ENCODE data around the gene HAUS2. TPM values are rescaled to one million over a fixed set of nuclear protein-coding genes. Genes with fewer than 3 reads are reported as not detected.

The HAUS2 gene
- total RNA-seq, 1 experiment from 2014 or later: 43.5 TPM

DNA sequence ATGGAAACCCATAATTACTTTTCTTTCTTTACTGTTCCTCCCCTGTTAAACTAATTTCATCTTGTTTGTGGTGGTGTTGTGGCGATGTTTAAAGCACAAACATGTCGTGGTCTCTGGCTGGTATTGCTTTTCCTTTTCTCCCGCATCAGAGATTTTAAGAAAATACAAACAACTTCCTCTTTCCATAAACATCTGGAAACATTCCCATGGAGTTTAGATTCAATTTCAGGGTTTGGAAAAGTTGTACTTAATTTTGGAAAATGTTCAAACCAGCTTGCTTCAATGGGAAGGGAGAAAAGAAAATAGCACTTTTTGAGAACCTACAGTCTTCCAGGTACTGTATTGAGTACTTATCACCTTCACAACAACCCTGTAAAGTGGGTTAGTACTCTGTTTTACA, 57.2 kb downstream of the HAUS2 start:
- no peak overlapping the region for H3K9ac ChIP-seq (ENCODE audit: low read length)
- H3K9me2 ChIP-seq (replicated peaks; ENCODE audit: insufficient read depth, low read length): no peaks in the 10 kb centered on the region
- no peaks in the 10 kb centered on the region for H3K79me2 ChIP-seq (ENCODE audit: low read length)
- no peaks in the 10 kb centered on the region for H3K27me3 ChIP-seq (ENCODE audit: low read length)
- no peaks in the 10 kb centered on the region for H3K36me3 ChIP-seq (ENCODE audit: insufficient read depth, low read length)
- no peak overlapping the region for H2AFZ ChIP-seq (ENCODE audit: low read length)
- peaks cover 30% of the 10 kb centered on the region for H3K4me1 ChIP-seq (ENCODE audit: low read length)
- no peak overlapping the region for H3K4me3 ChIP-seq (ENCODE audit: low read length)
- H3K4me2 ChIP-seq (ENCODE audit: low read depth, low read length, poor library complexity, severe bottlenecking): no peak overlapping the region
- H4K20me1 ChIP-seq (ENCODE audit: insufficient read depth, low read depth, low read length): no peaks in the 10 kb centered on the region
- no peak overlapping the region for H3K27ac ChIP-seq (ENCODE audit: low read length)
- no peak for DNase-seq
- H3K9me3 ChIP-seq (ENCODE audit: low read length): peaks cover 7% of the 10 kb centered on the region; the same call in 1 of the 2 replicates

DNA sequence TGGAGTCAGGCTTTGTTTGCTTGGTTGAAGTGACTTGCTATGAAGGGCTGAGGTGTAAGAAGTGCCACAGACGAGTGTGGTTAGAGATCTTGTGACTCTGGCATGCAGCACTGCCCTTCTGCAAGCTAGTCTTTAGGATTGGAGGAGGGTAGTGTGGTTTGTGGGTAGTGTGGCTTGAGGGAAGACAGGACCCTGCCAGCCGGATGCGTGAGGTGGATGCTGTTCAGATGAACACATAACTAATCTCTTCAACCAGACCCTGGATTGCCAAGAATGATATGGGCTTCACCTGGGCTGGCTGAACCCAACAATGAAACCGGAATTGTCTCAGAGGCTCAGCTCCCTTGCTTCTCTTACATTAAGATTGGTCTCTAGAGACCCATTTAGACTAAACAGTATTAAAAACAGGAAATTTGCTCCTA, 59.5 kb downstream of the HAUS2 start:
- no peaks in the 10 kb centered on the region for H3K36me3 ChIP-seq (ENCODE audit: insufficient read depth, low read length)
- H3K27ac ChIP-seq (ENCODE audit: low read length): no peak overlapping the region
- no peaks in the 10 kb centered on the region for H3K9me3 ChIP-seq (ENCODE audit: low read length)
- H3K4me3 ChIP-seq (ENCODE audit: low read length): no peak overlapping the region
- H4K20me1 ChIP-seq (ENCODE audit: insufficient read depth, low read depth, low read length): no peaks in the 10 kb centered on the region
- H3K27me3 ChIP-seq (ENCODE audit: low read length): no peaks in the 10 kb centered on the region
- H3K9me2 ChIP-seq (replicated peaks; ENCODE audit: insufficient read depth, low read length): no peaks in the 10 kb centered on the region
- peak overlapping the region; percentile 11; the same call in 1 of the 2 replicates for H3K9ac ChIP-seq (ENCODE audit: low read length)
- H3K4me2 ChIP-seq (ENCODE audit: low read depth, low read length, poor library complexity, severe bottlenecking): peak overlapping the region; percentile 38
- DNase-seq: peak; percentile 41
- no peak overlapping the region for H2AFZ ChIP-seq (ENCODE audit: low read length)
- H3K4me1 ChIP-seq (ENCODE audit: low read length): peaks cover 25% of the 10 kb centered on the region
- no peaks in the 10 kb centered on the region for H3K79me2 ChIP-seq (ENCODE audit: low read length)

- H3K9ac ChIP-seq (ENCODE audit: low read length): no peak overlapping the region
- H3K4me3 ChIP-seq (ENCODE audit: low read length): no peak overlapping the region
- no peaks in the 10 kb centered on the region for H3K79me2 ChIP-seq (ENCODE audit: low read length)
- no peaks in the 10 kb centered on the region for H3K36me3 ChIP-seq (ENCODE audit: insufficient read depth, low read length)
- no peaks in the 10 kb centered on the region for H4K20me1 ChIP-seq (ENCODE audit: insufficient read depth, low read depth, low read length)
- DNase-seq: no peak
- H3K4me1 ChIP-seq (ENCODE audit: low read length): peaks cover 25% of the 10 kb centered on the region
- no peaks in the 10 kb centered on the region for H3K27me3 ChIP-seq (ENCODE audit: low read length)
- no peaks in the 10 kb centered on the region for H3K9me3 ChIP-seq (ENCODE audit: low read length)
- H3K9me2 ChIP-seq (replicated peaks; ENCODE audit: insufficient read depth, low read length): no peaks in the 10 kb centered on the region
- no peak overlapping the region for H3K27ac ChIP-seq (ENCODE audit: low read length)
- peak overlapping the region; percentile 33; the same call in 1 of the 2 replicates for H2AFZ ChIP-seq (ENCODE audit: low read length)
- peak overlapping the region; percentile 38 for H3K4me2 ChIP-seq (ENCODE audit: low read depth, low read length, poor library complexity, severe bottlenecking)
Measured at GRCh38 chr15:42608752-42609488, 60.3 kb downstream of the HAUS2 start.

GRCh38 chr15:42611532-42611931, 62.9 kb downstream of the HAUS2 start:
- no peaks in the 10 kb centered on the region for H3K27me3 ChIP-seq (ENCODE audit: low read length)
- H3K4me2 ChIP-seq (ENCODE audit: low read depth, low read length, poor library complexity, severe bottlenecking): no peak overlapping the region
- no peak overlapping the region for H3K4me3 ChIP-seq (ENCODE audit: low read length)
- DNase-seq: no peak
- H3K36me3 ChIP-seq (ENCODE audit: insufficient read depth, low read length): no peaks in the 10 kb centered on the region
- H3K9me2 ChIP-seq (replicated peaks; ENCODE audit: insufficient read depth, low read length): no peaks in the 10 kb centered on the region
- H3K4me1 ChIP-seq (ENCODE audit: low read length): peaks cover 13% of the 10 kb centered on the region
- H2AFZ ChIP-seq (ENCODE audit: low read length): no peak overlapping the region
- H3K9ac ChIP-seq (ENCODE audit: low read length): no peak overlapping the region
- no peaks in the 10 kb centered on the region for H3K79me2 ChIP-seq (ENCODE audit: low read length)
- H4K20me1 ChIP-seq (ENCODE audit: insufficient read depth, low read depth, low read length): no peaks in the 10 kb centered on the region
- no peak overlapping the region for H3K27ac ChIP-seq (ENCODE audit: low read length)
- no peaks in the 10 kb centered on the region for H3K9me3 ChIP-seq (ENCODE audit: low read length)

- Histone ChIP-seq H3K27me3 (ENCODE audit: low read length) (no peaks in the 10 kb centered on the region), H3K4me3 (ENCODE audit: low read length) (no peak overlapping the region), H3K4me1 (ENCODE audit: low read length) (peaks cover 13% of the 10 kb centered on the region), H3K9me3 (ENCODE audit: low read length) (no peaks in the 10 kb centered on the region), H3K27ac (ENCODE audit: low read length) (no peak overlapping the region), H3K79me2 (ENCODE audit: low read length) (no peaks in the 10 kb centered on the region), H3K9ac (ENCODE audit: low read length) (no peak overlapping the region), H3K9me2 (replicated peaks; ENCODE audit: insufficient read depth, low read length) (no peaks in the 10 kb centered on the region), H3K4me2 (ENCODE audit: low read depth, low read length, poor library complexity, severe bottlenecking) (no peak overlapping the region), H2AFZ (ENCODE audit: low read length) (no peak overlapping the region), H3K36me3 (ENCODE audit: insufficient read depth, low read length) (no peaks in the 10 kb centered on the region), H4K20me1 (ENCODE audit: insufficient read depth, low read depth, low read length) (no peaks in the 10 kb centered on the region)
- DNase-seq: no peak
Measured at GRCh38 chr15:42612367-42612912, 63.8 kb downstream of the HAUS2 start.

GRCh38 chr15:42616107-42616506, 67.5 kb downstream of the HAUS2 start:
- no peak overlapping the region for H3K27ac ChIP-seq (ENCODE audit: low read length)
- H3K36me3 ChIP-seq (ENCODE audit: insufficient read depth, low read length): no peaks in the 10 kb centered on the region
- no peak for DNase-seq
- H3K9me3 ChIP-seq (ENCODE audit: low read length): no peaks in the 10 kb centered on the region
- no peaks in the 10 kb centered on the region for H3K27me3 ChIP-seq (ENCODE audit: low read length)
- no peak overlapping the region for H3K4me2 ChIP-seq (ENCODE audit: low read depth, low read length, poor library complexity, severe bottlenecking)
- H2AFZ ChIP-seq (ENCODE audit: low read length): no peak overlapping the region
- H3K4me3 ChIP-seq (ENCODE audit: low read length): no peak overlapping the region
- no peaks in the 10 kb centered on the region for H4K20me1 ChIP-seq (ENCODE audit: insufficient read depth, low read depth, low read length)
- H3K9me2 ChIP-seq (replicated peaks; ENCODE audit: insufficient read depth, low read length): no peaks in the 10 kb centered on the region
- no peaks in the 10 kb centered on the region for H3K79me2 ChIP-seq (ENCODE audit: low read length)
- no peaks in the 10 kb centered on the region for H3K4me1 ChIP-seq (ENCODE audit: low read length)
- no peak overlapping the region for H3K9ac ChIP-seq (ENCODE audit: low read length)

Other genes with a start within 250 kb of the HAUS2 start
- 3.2 and 8.8 TPM in 2 replicates for gene CAPN3, start 189.3 kb upstream of the HAUS2 start, total RNA-seq (2014; rRNA removed; shearing (Covaris generic); ENCODE audit: low replicate concordance)
- 109 and 144 TPM in 2 replicates for gene ZNF106, start 57.7 kb upstream of the HAUS2 start, total RNA-seq (2014; rRNA removed; shearing (Covaris generic); ENCODE audit: low replicate concordance)
- 115 and 137 TPM in 2 replicates for gene SNAP23, start 53.2 kb upstream of the HAUS2 start, total RNA-seq (2014; rRNA removed; shearing (Covaris generic); ENCODE audit: low replicate concordance)
- gene LRRC57, start within 50 bp of the HAUS2 start, total RNA-seq (2014; rRNA removed; shearing (Covaris generic); ENCODE audit: low replicate concordance): 13.4 and 21.7 TPM in 2 replicates
- 0.37 and 2.1 TPM in 2 replicates for gene STARD9, start 26.8 kb downstream of the HAUS2 start, total RNA-seq (2014; rRNA removed; shearing (Covaris generic); ENCODE audit: low replicate concordance)
- 23.8 and 35.9 TPM in 2 replicates for gene CDAN1, start 188.3 kb downstream of the HAUS2 start, total RNA-seq (2014; rRNA removed; shearing (Covaris generic); ENCODE audit: low replicate concordance)